Stimulated activated CD8-positive, alpha-beta memory T cell treated with anti-CD3 and anti-CD28 coated beads, Interleukin-2, amount 100 ng/mL, for 1 hour (primary cell): ENCODE results near the gene TNPO3.
"Not testable (repeated sequence)": the region's sequence is repeated elsewhere in the genome, so short reads cannot be mapped to it uniquely, and the experiment has no call there.

ENCODE experiments used
- DNase-seq, 2 donors: peaks; one replicate each; pipeline ENCODE4 v3.0.0-alpha.2; 2020; ENCODE audit warnings: low read depth in 2 of 2

The TNPO3 gene

GRCh38 chr7:129069021-129069420 is 14.1 kb upstream of the TNPO3 start:
- DNase-seq, result no peak

GRCh38 chr7:129067943-129068548 is 13.1 kb upstream of the TNPO3 start:
- DNase-seq, result no peak

GRCh38 chr7:129067132-129067561 is 12.2 kb upstream of the TNPO3 start:
- DNase-seq, result not testable (repeated sequence)

GRCh38 chr7:129066290-129067131 is 11.6 kb upstream of the TNPO3 start:
- no peak for DNase-seq

- no peak for DNase-seq
Measured at GRCh38 chr7:129055861-129056464, 1.1 kb upstream of the TNPO3 start.

GRCh38 chr7:129055294-129055816 is 444 bp upstream of the TNPO3 start:
- no peak for DNase-seq

GRCh38 chr7:129053938-129054437 is 923 bp downstream of the TNPO3 start:
- DNase-seq, result no peak

GRCh38 chr7:129052441-129052840 is 2.5 kb downstream of the TNPO3 start:
- no peak for DNase-seq

GRCh38 chr7:129051459-129051858 is 3.5 kb downstream of the TNPO3 start:
- not testable (repeated sequence) for DNase-seq

GRCh38 chr7:129047761-129048160 is 7.2 kb downstream of the TNPO3 start:
- DNase-seq, result no peak

GRCh38 chr7:129045682-129046081 is 9.2 kb downstream of the TNPO3 start:
- no peak for DNase-seq

GRCh38 chr7:129043012-129043411 is 11.9 kb downstream of the TNPO3 start:
- DNase-seq, result no peak

- DNase-seq, result no peak
Measured at GRCh38 chr7:129041142-129042085, 13.5 kb downstream of the TNPO3 start.

GRCh38 chr7:129038468-129038867 is 16.4 kb downstream of the TNPO3 start:
- DNase-seq, result not testable (repeated sequence)

GRCh38 chr7:129037585-129037984 is 17.3 kb downstream of the TNPO3 start:
- DNase-seq, result no peak

GRCh38 chr7:129032017-129032416 is 22.9 kb downstream of the TNPO3 start:
- no peak for DNase-seq

GRCh38 chr7:129030440-129030839 is 24.5 kb downstream of the TNPO3 start:
- DNase-seq, result no peak

- DNase-seq, result no peak
Measured at GRCh38 chr7:129024125-129024524, 30.8 kb downstream of the TNPO3 start.

- DNase-seq, result no peak
Measured at GRCh38 chr7:129021656-129022055, 33.3 kb downstream of the TNPO3 start.

GRCh38 chr7:129017933-129018538 is 36.9 kb downstream of the TNPO3 start:
- DNase-seq, result no peak

- DNase-seq, result no peak
Measured at GRCh38 chr7:129017264-129017663, 37.6 kb downstream of the TNPO3 start.
